Smooth muscle cell (in vitro differentiated cells): ENCODE results near the gene ADGRL3. TPM values are rescaled to one million over a fixed set of nuclear protein-coding genes. Genes with fewer than 3 reads are reported as not detected.

Source experiments
- DNase-seq: peaks from one replicate; lab custom pipeline; 2025; ENCODE audit not compliant: unreplicated experiment; lab: John Stamatoyannopoulos, UW
- H2AFZ ChIP-seq: fragments of 200-600 bp; sonication (generic); 2 replicates; pipeline ENCODE4 v1.6.0; 2016; ENCODE audit warnings: antibody characterized with exemption, low read depth, mild to moderate bottlenecking
- H3F3A ChIP-seq: fragments of 200-600 bp; sonication (generic); 2 replicates; pipeline ENCODE4 v1.6.0; 2017; ENCODE audit warnings: antibody characterized with exemption, low read depth
- H3K27ac ChIP-seq: fragments of 200-600 bp; sonication (generic); 2 replicates; pipeline ENCODE4 v1.5.1; 2016; ENCODE audit warnings: low read depth, mild to moderate bottlenecking
- H3K27me3 ChIP-seq: fragments of 200-600 bp; sonication (generic); 2 replicates; pipeline ENCODE4 v1.6.1; 2016; ENCODE audit warnings: low read depth, mild to moderate bottlenecking
- H3K36me3 ChIP-seq: fragments of 200-600 bp; sonication (generic); 2 replicates; pipeline ENCODE4 v1.5.1; 2016; ENCODE audit warnings: low read depth
- H3K4me1 ChIP-seq: fragments of 200-600 bp; sonication (generic); 2 replicates; pipeline ENCODE4 v1.5.1; 2016; ENCODE audit warnings: low read depth
- H3K4me2 ChIP-seq: fragments of 200-600 bp; sonication (generic); 2 replicates; pipeline ENCODE4 v1.6.0; 2016; ENCODE audit warnings: mild to moderate bottlenecking
- H3K4me3 ChIP-seq: fragments of 200-600 bp; sonication (generic); 2 replicates; pipeline ENCODE4 v1.5.1; 2016; ENCODE audit warnings: mild to moderate bottlenecking
- H3K79me2 ChIP-seq: fragments of 200-600 bp; sonication (generic); 2 replicates; pipeline ENCODE4 v1.6.0; 2016; ENCODE audit warnings: low read depth, mild to moderate bottlenecking
- H3K9ac ChIP-seq: fragments of 200-600 bp; sonication (generic); 2 replicates; pipeline ENCODE4 v1.6.0; 2016; ENCODE audit warnings: low read depth
- H3K9me3 ChIP-seq: fragments of 200-600 bp; sonication (generic); replicated peaks from 2 replicates; pipeline ENCODE4 v1.5.1; 2016; ENCODE audit warnings: low read depth
- H4K20me1 ChIP-seq: fragments of 200-600 bp; sonication (generic); 2 replicates; pipeline ENCODE4 v1.6.0; 2016; ENCODE audit warnings: low read depth
- CTCF ChIP-seq: fragments of 200-600 bp; sonication (generic); IDR thresholded peaks from 2 replicates; pipeline ENCODE4 v1.5.1; 2017; ENCODE audit warnings: borderline replicate concordance, mild to moderate bottlenecking, antibody characterized with exemption; ENCODE audit not compliant: insufficient read depth, poor library complexity, severe bottlenecking
- WGBS: methylation state at CpG from one replicate; pipeline ENCODE4 v1.1.7; 2016; ENCODE audit warnings: low lambda C conversion rate; 5-methylcytosine and 5-hydroxymethylcytosine counted together
- polyA plus RNA-seq: library from polyadenylated mRNA; unstranded; fragments of >200 nt; fragmentation: Nextera tagmentation; extraction: Ambion mirVana; gene quantifications from 2 replicates; pipeline ENCODE4 v1.2.1, GENCODE V29; 2016
- total RNA-seq: library from RNA; depleted of rRNA; stranded (reverse); fragments of >200 nt; gene quantifications from 2 replicates; pipeline ENCODE4 v1.2.3, GENCODE V29; 2014

The ADGRL3 gene
- total and polyA plus RNA-seq, 2 experiments from 2014 or later = 2.4 to 9.5 TPM

DNA sequence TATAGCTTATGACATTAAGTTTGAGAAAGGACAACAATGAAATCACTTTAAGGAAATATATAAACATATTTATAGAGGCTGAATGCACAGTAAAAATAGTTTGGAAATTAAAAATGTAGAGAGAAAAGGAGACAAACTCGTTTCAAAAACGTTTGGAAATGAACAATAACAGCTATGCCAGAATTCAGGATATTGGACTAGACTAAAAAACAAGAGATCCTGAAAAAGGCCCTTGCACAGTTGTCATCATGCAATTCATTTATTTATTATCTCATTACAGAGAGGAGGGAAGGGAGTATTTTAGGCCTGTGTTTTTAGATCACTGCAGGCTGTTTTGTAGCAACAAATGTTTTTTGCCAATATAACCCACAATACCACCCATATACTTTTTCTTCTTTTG lies 527.2 kb downstream of the ADGRL3 start:
- TF ChIP-seq CTCF = no peak
- H3K4me3 ChIP-seq = no peak overlapping the region
- H3K9ac ChIP-seq = no peak overlapping the region

GRCh38 chr4:61734409-61734808 lies 534.3 kb downstream of the ADGRL3 start:
- Histone ChIP-seq H3K4me3 (no peak overlapping the region), H3K4me2 (no peak overlapping the region), H3K36me3 (no peaks in the 10 kb centered on the region), H3K27me3 (no peaks in the 10 kb centered on the region), H3K27ac (no peak overlapping the region), H3F3A (no peaks in the 10 kb centered on the region), H4K20me1 (no peaks in the 10 kb centered on the region), H3K79me2 (no peaks in the 10 kb centered on the region), H3K9me3 (no peaks in the 10 kb centered on the region), H3K9ac (no peak overlapping the region), H3K4me1 (no peaks in the 10 kb centered on the region), H2AFZ (no peak overlapping the region)
- no peak for DNase-seq
- WGBS = 94% methylated on average over 2 of the region's 2 CpGs
- TF ChIP-seq CTCF = no peak

More for the DNA sequence above, 527.2 kb downstream of the ADGRL3 start:
- Histone ChIP-seq H4K20me1 (no peaks in the 10 kb centered on the region), H3F3A (no peaks in the 10 kb centered on the region), H3K36me3 (no peaks in the 10 kb centered on the region), H3K27me3 (no peaks in the 10 kb centered on the region), H3K4me2 (no peak overlapping the region), H3K4me1 (no peaks in the 10 kb centered on the region), H3K79me2 (no peaks in the 10 kb centered on the region), H3K27ac (no peak overlapping the region), H3K9me3 (no peaks in the 10 kb centered on the region), H2AFZ (no peak overlapping the region)
- no peak for DNase-seq
- 79% methylated on average over 2 of the region's 2 CpGs for WGBS

- H3K4me3 ChIP-seq = no peak overlapping the region
- H2AFZ ChIP-seq = no peak overlapping the region
- H3K4me1 ChIP-seq = peaks cover 6% of the 10 kb centered on the region
- H3K36me3 ChIP-seq = no peaks in the 10 kb centered on the region
- no peaks in the 10 kb centered on the region for H3K27me3 ChIP-seq
- H4K20me1 ChIP-seq = no peaks in the 10 kb centered on the region
- no peak overlapping the region for H3K4me2 ChIP-seq
- no peaks in the 10 kb centered on the region for H3F3A ChIP-seq
- no peak for TF ChIP-seq CTCF
- no peak overlapping the region for H3K27ac ChIP-seq
- no peaks in the 10 kb centered on the region for H3K79me2 ChIP-seq
- no peak overlapping the region for H3K9ac ChIP-seq
- no peaks in the 10 kb centered on the region for H3K9me3 ChIP-seq
- DNase-seq = no peak
Measured at GRCh38 chr4:61739887-61740286, 539.8 kb downstream of the ADGRL3 start.

DNA sequence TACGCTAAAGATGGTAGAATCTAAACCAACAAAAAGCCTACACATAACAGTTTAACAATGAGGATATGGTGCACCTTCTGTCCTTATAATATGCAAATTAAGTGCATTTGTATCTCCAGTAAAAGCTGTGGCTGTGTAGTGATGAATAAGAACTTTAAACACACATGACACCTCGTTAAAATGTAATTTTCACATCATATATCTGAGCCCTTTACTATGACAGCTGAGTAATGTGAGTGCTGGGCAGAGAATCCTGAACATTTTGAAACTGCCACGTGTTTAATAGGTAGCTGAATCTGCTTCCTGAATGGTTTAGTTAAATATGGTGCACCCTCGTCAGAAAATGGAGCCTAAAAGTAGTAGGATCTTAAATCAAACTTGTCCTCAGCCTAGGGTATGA lies 540.8 kb downstream of the ADGRL3 start:
- H3K27me3 ChIP-seq = no peaks in the 10 kb centered on the region
- no peaks in the 10 kb centered on the region for H4K20me1 ChIP-seq
- no peak for DNase-seq
- no peaks in the 10 kb centered on the region for H3F3A ChIP-seq
- no peak overlapping the region for H3K27ac ChIP-seq
- H3K4me1 ChIP-seq = peaks cover 6% of the 10 kb centered on the region
- WGBS = 49% methylated on average over 4 of the region's 4 CpGs
- no peaks in the 10 kb centered on the region for H3K36me3 ChIP-seq
- no peak overlapping the region for H3K9ac ChIP-seq
- no peak overlapping the region for H3K4me3 ChIP-seq
- TF ChIP-seq CTCF = no peak
- no peaks in the 10 kb centered on the region for H3K9me3 ChIP-seq
- peak overlapping the region; percentile 49 for H3K4me2 ChIP-seq
- peak overlapping the region; percentile 66 for H2AFZ ChIP-seq
- H3K79me2 ChIP-seq = no peaks in the 10 kb centered on the region
